Activated naive CD4-positive, alpha-beta T cell treated with anti-CD3 and anti-CD28 coated beads, Interleukin-2, amount 50 U/mL, for 24 hours (primary cell): ENCODE results near the gene XCL1.
"Not testable (repeated sequence)": the region's sequence is repeated elsewhere in the genome, so short reads cannot be mapped to it uniquely, and the experiment has no call there.

Experiments
- H3K27ac Mint-ChIP-seq: one replicate; pipeline ENCODE4 v1.8.0; 2021; ENCODE audit warnings: mild to moderate bottlenecking, mixed read lengths
- H3K27me3 Mint-ChIP-seq: one replicate; pipeline ENCODE4 v1.8.0; 2021; ENCODE audit warnings: mixed read lengths
- H3K36me3 Mint-ChIP-seq: one replicate; pipeline ENCODE4 v1.8.0; 2021; ENCODE audit warnings: mixed read lengths
- H3K4me1 Mint-ChIP-seq: one replicate; pipeline ENCODE4 v1.8.0; 2021; ENCODE audit warnings: mixed read lengths
- H3K4me3 Mint-ChIP-seq: one replicate; pipeline ENCODE4 v1.8.0; 2021; ENCODE audit warnings: mild to moderate bottlenecking, mixed read lengths
- H3K9me3 Mint-ChIP-seq: one replicate; pipeline ENCODE4 v1.8.0; 2021; ENCODE audit warnings: mixed read lengths

XCL1 gene

GRCh38 chr1:168555508-168556046 is 20.8 kb upstream of the XCL1 start:
- H3K36me3 Mint-ChIP-seq = no peaks in the 10 kb centered on the region
- H3K9me3 Mint-ChIP-seq = no peaks in the 10 kb centered on the region
- H3K4me3 Mint-ChIP-seq = no peak overlapping the region
- no peaks in the 10 kb centered on the region for H3K27me3 Mint-ChIP-seq
- no peak overlapping the region for H3K27ac Mint-ChIP-seq
- peaks cover 28% of the 10 kb centered on the region for H3K4me1 Mint-ChIP-seq

DNA sequence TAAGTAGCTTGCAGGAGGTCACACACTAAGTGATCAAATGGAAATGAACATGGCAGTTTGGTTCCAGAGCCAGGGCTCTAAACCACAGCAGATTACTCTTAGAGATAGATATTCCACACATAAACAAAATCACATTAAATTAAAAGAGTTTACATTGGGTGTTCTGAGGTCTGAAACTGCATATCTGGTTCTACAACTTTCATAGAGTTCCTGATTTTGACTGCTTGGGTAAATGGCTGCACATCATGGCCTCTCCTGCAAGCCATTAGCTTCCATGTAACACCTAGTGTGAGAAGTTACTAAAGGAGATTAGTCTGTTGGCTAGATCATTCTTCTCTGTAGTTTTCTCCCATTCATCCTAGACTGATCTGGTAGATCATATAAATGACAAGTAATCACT is 19.8 kb upstream of the XCL1 start:
- Mint-ChIP-seq H3K36me3 (no peaks in the 10 kb centered on the region), H3K4me3 (no peak overlapping the region), H3K27ac (no peak overlapping the region), H3K27me3 (no peaks in the 10 kb centered on the region), H3K4me1 (peaks cover 23% of the 10 kb centered on the region), H3K9me3 (no peaks in the 10 kb centered on the region)

- H3K4me3 Mint-ChIP-seq = no peak overlapping the region
These were observed 16.0 kb upstream of the XCL1 start for GRCh38 chr1:168560370-168560769.

GRCh38 chr1:168561989-168562388 is 14.4 kb upstream of the XCL1 start:
- H3K9me3 Mint-ChIP-seq = peaks cover 11% of the 10 kb centered on the region
- peaks cover 9% of the 10 kb centered on the region for H3K4me1 Mint-ChIP-seq
- no peak overlapping the region for H3K4me3 Mint-ChIP-seq
- no peaks in the 10 kb centered on the region for H3K36me3 Mint-ChIP-seq
- no peaks in the 10 kb centered on the region for H3K27me3 Mint-ChIP-seq
- no peak overlapping the region for H3K27ac Mint-ChIP-seq

More at GRCh38 chr1:168560370-168560769, 16.0 kb upstream of the XCL1 start:
- no peaks in the 10 kb centered on the region for H3K36me3 Mint-ChIP-seq
- no peak overlapping the region for H3K27ac Mint-ChIP-seq
- H3K27me3 Mint-ChIP-seq = no peaks in the 10 kb centered on the region
- peaks cover 19% of the 10 kb centered on the region for H3K4me1 Mint-ChIP-seq
- H3K9me3 Mint-ChIP-seq = peaks cover 11% of the 10 kb centered on the region

DNA sequence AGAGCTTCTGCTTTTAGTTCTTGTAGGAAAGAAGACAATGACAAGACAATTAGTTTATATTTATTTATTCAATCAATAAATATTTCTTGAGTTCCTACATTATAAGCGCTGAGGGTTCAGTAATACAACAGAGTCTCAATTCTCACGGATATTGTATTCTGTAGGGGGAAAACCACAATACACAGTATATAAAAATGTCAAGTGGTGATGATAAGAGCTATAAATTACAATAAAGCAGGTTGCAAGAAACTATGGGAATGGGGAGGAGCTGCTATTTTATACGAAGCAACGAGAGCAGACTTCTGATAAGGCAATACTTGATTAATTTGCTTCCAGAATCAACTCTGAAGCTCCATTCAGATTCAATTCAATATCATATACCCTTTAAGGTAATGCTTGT is 10.6 kb upstream of the XCL1 start:
- Mint-ChIP-seq H3K27ac (no peak overlapping the region), H3K9me3 (peaks cover 11% of the 10 kb centered on the region), H3K4me3 (no peak overlapping the region)

GRCh38 chr1:168567007-168567406 is 9.4 kb upstream of the XCL1 start:
- Mint-ChIP-seq H3K27me3 (no peaks in the 10 kb centered on the region), H3K9me3 (peaks cover 11% of the 10 kb centered on the region), H3K36me3 (no peaks in the 10 kb centered on the region), H3K4me1 (peaks cover 2% of the 10 kb centered on the region), H3K27ac (no peak overlapping the region), H3K4me3 (no peak overlapping the region)

More for the DNA sequence above, 10.6 kb upstream of the XCL1 start:
- Mint-ChIP-seq H3K4me1 (no peaks in the 10 kb centered on the region), H3K27me3 (no peaks in the 10 kb centered on the region), H3K36me3 (no peaks in the 10 kb centered on the region)

GRCh38 chr1:168567568-168567967 is 8.8 kb upstream of the XCL1 start:
- H3K9me3 Mint-ChIP-seq = peaks cover 10% of the 10 kb centered on the region
- no peak overlapping the region for H3K27ac Mint-ChIP-seq
- no peaks in the 10 kb centered on the region for H3K27me3 Mint-ChIP-seq
- H3K4me3 Mint-ChIP-seq = no peak overlapping the region
- peaks cover 5% of the 10 kb centered on the region for H3K4me1 Mint-ChIP-seq
- no peaks in the 10 kb centered on the region for H3K36me3 Mint-ChIP-seq

GRCh38 chr1:168568346-168568745 is 8.1 kb upstream of the XCL1 start:
- Mint-ChIP-seq H3K9me3 (peaks cover 5% of the 10 kb centered on the region), H3K36me3 (no peaks in the 10 kb centered on the region), H3K4me1 (peaks cover 5% of the 10 kb centered on the region), H3K27me3 (no peaks in the 10 kb centered on the region), H3K27ac (no peak overlapping the region), H3K4me3 (no peak overlapping the region)

DNA sequence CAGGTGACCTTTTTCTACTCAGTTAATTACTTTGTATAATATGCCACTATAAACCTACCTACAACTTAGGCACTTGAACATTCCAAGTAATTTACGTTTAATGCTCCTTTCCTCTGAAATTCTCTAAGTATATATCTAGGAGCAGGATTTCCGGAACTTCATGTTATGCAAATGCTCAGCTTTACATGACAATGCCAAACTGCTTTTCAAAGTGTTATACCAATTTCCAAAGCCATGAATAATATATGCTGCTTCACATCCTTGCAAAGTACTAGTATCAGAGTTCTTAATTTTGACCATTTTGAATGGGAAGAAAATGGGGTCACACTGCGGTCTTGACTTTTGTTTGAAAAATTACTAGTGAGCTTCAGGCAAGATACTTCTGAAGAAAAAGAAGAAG is 5.8 kb upstream of the XCL1 start:
- Mint-ChIP-seq H3K4me3 (no peak overlapping the region), H3K36me3 (no peaks in the 10 kb centered on the region), H3K4me1 (peaks cover 7% of the 10 kb centered on the region), H3K27ac (no peak overlapping the region), H3K9me3 (no peaks in the 10 kb centered on the region), H3K27me3 (no peaks in the 10 kb centered on the region)

- Mint-ChIP-seq H3K4me3 (no peak overlapping the region), H3K27me3 (no peaks in the 10 kb centered on the region), H3K36me3 (no peaks in the 10 kb centered on the region), H3K4me1 (peaks cover 7% of the 10 kb centered on the region), H3K27ac (no peak overlapping the region), H3K9me3 (no peaks in the 10 kb centered on the region)
These were observed 3.8 kb upstream of the XCL1 start for GRCh38 chr1:168572633-168573032.

DNA sequence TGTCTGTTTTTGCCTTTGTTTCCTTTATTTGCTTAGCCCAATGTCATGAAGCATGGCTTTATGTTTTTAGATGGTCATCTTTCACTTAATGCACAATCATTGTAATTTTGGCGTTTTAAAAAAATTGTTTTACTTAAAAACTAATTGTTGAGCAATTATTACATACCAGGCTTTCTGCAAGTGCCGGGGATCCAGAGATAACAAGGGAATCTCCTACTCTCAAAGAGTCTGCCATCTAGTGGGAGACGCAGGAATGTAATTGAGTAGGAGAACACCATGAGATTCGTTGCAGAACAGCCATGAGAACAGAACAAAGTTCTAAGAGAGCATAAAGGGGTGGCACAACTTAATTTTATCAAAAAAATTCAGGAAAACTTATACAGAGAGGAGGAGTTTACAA is 2.2 kb upstream of the XCL1 start:
- H3K27ac Mint-ChIP-seq, H3K36me3 Mint-ChIP-seq, H3K27me3 Mint-ChIP-seq, H3K9me3 Mint-ChIP-seq, H3K4me3 Mint-ChIP-seq, H3K4me1 Mint-ChIP-seq: not testable (repeated sequence)

DNA sequence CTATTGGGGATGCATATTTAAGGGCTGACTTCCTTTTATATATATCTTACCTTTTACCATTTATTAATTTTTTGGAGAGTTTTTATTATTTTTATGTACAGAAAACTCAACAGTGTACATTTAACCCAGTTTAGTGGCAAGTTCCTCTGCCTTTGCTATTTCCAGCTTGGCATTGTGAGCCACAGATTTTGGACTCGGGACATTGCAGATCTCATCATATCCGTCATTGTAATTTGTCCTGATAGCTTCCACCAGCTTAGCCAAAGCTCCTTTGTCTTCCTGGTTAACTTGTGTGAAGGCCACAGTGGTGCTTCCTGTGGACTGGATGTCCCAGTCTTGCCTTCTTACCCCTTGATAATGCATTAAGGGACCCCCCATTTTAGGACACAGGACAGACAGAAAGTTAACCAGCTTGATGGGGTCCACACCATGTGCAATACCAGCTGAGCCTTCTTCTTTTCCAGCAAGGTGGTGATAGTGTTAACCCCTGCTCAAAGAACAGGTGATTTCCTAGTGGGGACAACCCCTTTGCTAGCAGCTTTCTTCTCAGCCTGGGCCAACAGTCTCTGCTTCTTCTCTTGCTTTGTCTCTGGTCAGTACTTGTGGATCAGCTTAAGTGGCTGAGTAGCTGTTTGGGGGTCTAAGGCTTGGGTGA is 2.3 kb downstream of the XCL1 start:
- not testable (repeated sequence) for H3K9me3 Mint-ChIP-seq, H3K4me3 Mint-ChIP-seq, H3K27me3 Mint-ChIP-seq, H3K36me3 Mint-ChIP-seq, H3K4me1 Mint-ChIP-seq, H3K27ac Mint-ChIP-seq

- H3K36me3 Mint-ChIP-seq, H3K4me3 Mint-ChIP-seq, H3K9me3 Mint-ChIP-seq, H3K27ac Mint-ChIP-seq, H3K27me3 Mint-ChIP-seq, H3K4me1 Mint-ChIP-seq: not testable (repeated sequence)
These were observed 3.9 kb downstream of the XCL1 start for GRCh38 chr1:168580290-168580689.

GRCh38 chr1:168580991-168581390 is 4.6 kb downstream of the XCL1 start:
- not testable (repeated sequence) for H3K4me1 Mint-ChIP-seq, H3K27me3 Mint-ChIP-seq, H3K36me3 Mint-ChIP-seq, H3K9me3 Mint-ChIP-seq, H3K4me3 Mint-ChIP-seq, H3K27ac Mint-ChIP-seq

GRCh38 chr1:168581817-168582572 is 5.6 kb downstream of the XCL1 start:
- no peaks in the 10 kb centered on the region for H3K27me3 Mint-ChIP-seq
- no peak overlapping the region for H3K4me3 Mint-ChIP-seq
- no peak overlapping the region for H3K27ac Mint-ChIP-seq

GRCh38 chr1:168582688-168583336 is 6.4 kb downstream of the XCL1 start:
- Mint-ChIP-seq H3K4me3 (no peak overlapping the region), H3K4me1 (no peaks in the 10 kb centered on the region), H3K9me3 (no peaks in the 10 kb centered on the region), H3K27me3 (no peaks in the 10 kb centered on the region), H3K27ac (no peak overlapping the region), H3K36me3 (peaks cover 2% of the 10 kb centered on the region)

More at GRCh38 chr1:168581817-168582572, 5.6 kb downstream of the XCL1 start:
- Mint-ChIP-seq H3K36me3 (no peaks in the 10 kb centered on the region), H3K4me1 (no peaks in the 10 kb centered on the region), H3K9me3 (no peaks in the 10 kb centered on the region)
